Stomach (tissue), 4 donors: ENCODE results near the gene RRP12.
A peak's percentile ranks its signal among the peaks of the same experiment; 100 is the strongest.

Experiments
- CTCF ChIP-seq, 7 experiments: fragments of 450-650 bp in 4 of 7; fragments of 200-600 bp in 3 of 7; sonication (generic) in 3 of 7; IDR thresholded peaks; one replicate each; pipeline ENCODE4 v1.5.1; 2016 to 2019; ENCODE audit warnings: antibody characterized with exemption in 7 of 7, control low read depth in 2 of 7, mild to moderate bottlenecking in 1 of 7
- EP300 ChIP-seq: sonication (generic); formaldehyde crosslinking; IDR thresholded peaks from one replicate; pipeline ENCODE4 v1.6.1; 2017; ENCODE audit warnings: antibody characterized with exemption
- POLR2A ChIP-seq, 4 donors: fragments of 450-650 bp; IDR thresholded peaks; one replicate each; pipeline ENCODE4 v1.6.1; 2016; ENCODE audit warnings: antibody characterized with exemption in 4 of 4, control low read depth in 2 of 4, mild to moderate bottlenecking in 1 of 4, moderate library complexity in 1 of 4

- peak in 1 of 7 experiments; percentile 14 for TF ChIP-seq CTCF (IDR thresholded peaks at IDR 0.05)
- TF ChIP-seq EP300: no peak
- peak in 1 of 4 donors; percentile 30 for TF ChIP-seq POLR2A (IDR thresholded peaks at IDR 0.05)
Measured at GRCh38 chr10:97400665-97401454, at the start of gene RRP12.
